ENCODE results near the gene COA8. TPM values are rescaled to one million over a fixed set of nuclear protein-coding genes. Genes with fewer than 3 reads are reported as not detected.

Gene COA8
- total and polyA plus RNA-seq, 4 donors, result 30.6 to 59.8 (median 39.5) TPM

DNA sequence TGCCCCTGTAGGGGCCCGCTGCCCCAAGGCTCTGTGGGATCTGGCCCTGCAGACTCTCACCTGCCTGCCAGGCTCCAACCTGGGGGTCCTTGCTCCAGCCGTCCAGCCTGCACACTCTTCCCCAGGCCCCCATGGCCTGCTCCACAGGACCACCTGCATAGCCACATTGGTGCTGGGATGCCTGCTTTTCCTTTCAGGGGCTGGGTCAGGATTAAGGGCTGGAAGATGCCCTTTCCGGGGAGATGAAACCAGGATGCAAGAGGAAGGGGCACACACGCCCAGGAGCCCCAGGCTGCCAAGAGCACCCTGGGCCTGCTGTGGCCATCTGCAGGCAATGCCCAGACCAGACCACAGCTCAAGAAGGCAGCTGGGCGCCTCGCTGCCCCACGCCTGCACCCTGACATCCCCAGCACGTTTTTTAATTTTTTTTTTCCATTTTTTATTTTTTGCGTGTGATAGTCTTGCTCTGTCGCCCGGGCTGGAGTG, 15.3 kb upstream of the COA8 start:
- TF ChIP-seq, protein P1, sequence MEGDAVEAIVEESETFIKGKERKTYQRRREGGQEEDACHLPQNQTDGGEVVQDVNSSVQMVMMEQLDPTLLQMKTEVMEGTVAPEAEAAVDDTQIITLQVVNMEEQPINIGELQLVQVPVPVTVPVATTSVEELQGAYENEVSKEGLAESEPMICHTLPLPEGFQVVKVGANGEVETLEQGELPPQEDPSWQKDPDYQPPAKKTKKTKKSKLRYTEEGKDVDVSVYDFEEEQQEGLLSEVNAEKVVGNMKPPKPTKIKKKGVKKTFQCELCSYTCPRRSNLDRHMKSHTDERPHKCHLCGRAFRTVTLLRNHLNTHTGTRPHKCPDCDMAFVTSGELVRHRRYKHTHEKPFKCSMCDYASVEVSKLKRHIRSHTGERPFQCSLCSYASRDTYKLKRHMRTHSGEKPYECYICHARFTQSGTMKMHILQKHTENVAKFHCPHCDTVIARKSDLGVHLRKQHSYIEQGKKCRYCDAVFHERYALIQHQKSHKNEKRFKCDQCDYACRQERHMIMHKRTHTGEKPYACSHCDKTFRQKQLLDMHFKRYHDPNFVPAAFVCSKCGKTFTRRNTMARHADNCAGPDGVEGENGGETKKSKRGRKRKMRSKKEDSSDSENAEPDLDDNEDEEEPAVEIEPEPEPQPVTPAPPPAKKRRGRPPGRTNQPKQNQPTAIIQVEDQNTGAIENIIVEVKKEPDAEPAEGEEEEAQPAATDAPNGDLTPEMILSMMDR (IDR thresholded peaks at IDR 0.05; ENCODE audit: control extremely low read depth, extremely low read depth), result no peak
- no peak overlapping the region for H3K4me3 ChIP-seq
- DNase-seq (no peak), ATAC-seq (ENCODE audit: insufficient read depth, low FRiP score) (no peak)
- WGBS, 2 donors, result 89 to 91% methylated on average over 11 of the region's 11 CpGs
- no peak overlapping the region for H3K9ac ChIP-seq (ENCODE audit: insufficient read depth in 1 of 2, low read length in 2 of 2)
- no peak overlapping the region for H3K27ac ChIP-seq (ENCODE audit: low read depth in 1 of 2, low read length in 1 of 2)
- no peaks in the 10 kb centered on the region for H3K9me3 ChIP-seq (ENCODE audit: control insufficient read depth in 4 of 4, insufficient read depth in 3 of 4, low read length in 3 of 4)
- H3K36me3 ChIP-seq (ENCODE audit: control insufficient read depth in 4 of 4, insufficient read depth in 4 of 4, low read length in 4 of 4), result no peaks in the 10 kb centered on the region
- H3K27me3 ChIP-seq (ENCODE audit: control insufficient read depth in 3 of 3, insufficient read depth in 3 of 3, low read length in 2 of 3), result no peaks in the 10 kb centered on the region
- peaks cover 0 to 29% (median 28%) of the 10 kb centered on the region in 5 donors for H3K4me1 ChIP-seq (ENCODE audit: control insufficient read depth in 5 of 5, insufficient read depth in 5 of 5, low read length in 5 of 5)

DNA sequence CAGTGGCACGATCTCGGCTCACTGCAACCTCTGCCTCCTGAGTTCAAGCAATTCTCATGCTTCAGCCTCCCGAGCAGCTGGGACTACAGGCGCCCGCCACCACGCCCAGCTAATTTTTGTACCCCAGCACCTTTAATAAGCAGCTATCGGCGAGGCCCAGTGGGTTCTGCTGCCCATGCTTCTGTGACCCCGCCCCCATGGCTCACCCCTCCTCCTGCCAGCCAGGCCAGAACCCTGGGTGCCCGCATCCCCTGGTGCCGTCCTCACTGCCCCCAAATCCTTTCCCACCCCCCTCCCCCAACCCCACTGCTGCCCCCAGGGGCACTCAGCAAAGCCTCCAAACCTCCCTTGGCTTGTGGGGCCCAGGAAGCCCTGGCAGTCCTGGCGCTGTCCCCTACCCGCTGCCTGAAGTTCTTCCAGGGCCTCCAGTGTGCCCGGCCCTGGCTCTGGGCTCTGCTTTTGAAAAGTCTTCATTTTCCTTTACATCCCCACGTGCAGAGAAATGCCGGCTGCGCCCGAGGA, 14.8 kb upstream of the COA8 start:
- WGBS, 2 donors, result 91 to 92% methylated on average over 18 of the region's 18 CpGs
- Histone ChIP-seq H3K4me1 (ENCODE audit: control insufficient read depth in 5 of 5, insufficient read depth in 5 of 5, low read length in 5 of 5) (peaks cover 0 to 31% (median 23%) of the 10 kb centered on the region in 5 donors), H3K9ac (ENCODE audit: insufficient read depth in 1 of 2, low read length in 2 of 2) (no peak overlapping the region), H3K27me3 (ENCODE audit: control insufficient read depth in 3 of 3, insufficient read depth in 3 of 3, low read length in 2 of 3) (no peaks in the 10 kb centered on the region), H3K36me3 (ENCODE audit: control insufficient read depth in 4 of 4, insufficient read depth in 4 of 4, low read length in 4 of 4) (no peaks in the 10 kb centered on the region), H3K4me3 (no peak overlapping the region), H3K27ac (ENCODE audit: low read depth in 1 of 2, low read length in 1 of 2) (no peak overlapping the region), H3K9me3 (ENCODE audit: control insufficient read depth in 4 of 4, insufficient read depth in 3 of 4, low read length in 3 of 4) (no peaks in the 10 kb centered on the region)
- no peak for ATAC-seq (ENCODE audit: insufficient read depth, low FRiP score)
- TF ChIP-seq, protein P1 (IDR thresholded peaks at IDR 0.05; ENCODE audit: control extremely low read depth, extremely low read depth), result no peak
- no peak for DNase-seq

DNA sequence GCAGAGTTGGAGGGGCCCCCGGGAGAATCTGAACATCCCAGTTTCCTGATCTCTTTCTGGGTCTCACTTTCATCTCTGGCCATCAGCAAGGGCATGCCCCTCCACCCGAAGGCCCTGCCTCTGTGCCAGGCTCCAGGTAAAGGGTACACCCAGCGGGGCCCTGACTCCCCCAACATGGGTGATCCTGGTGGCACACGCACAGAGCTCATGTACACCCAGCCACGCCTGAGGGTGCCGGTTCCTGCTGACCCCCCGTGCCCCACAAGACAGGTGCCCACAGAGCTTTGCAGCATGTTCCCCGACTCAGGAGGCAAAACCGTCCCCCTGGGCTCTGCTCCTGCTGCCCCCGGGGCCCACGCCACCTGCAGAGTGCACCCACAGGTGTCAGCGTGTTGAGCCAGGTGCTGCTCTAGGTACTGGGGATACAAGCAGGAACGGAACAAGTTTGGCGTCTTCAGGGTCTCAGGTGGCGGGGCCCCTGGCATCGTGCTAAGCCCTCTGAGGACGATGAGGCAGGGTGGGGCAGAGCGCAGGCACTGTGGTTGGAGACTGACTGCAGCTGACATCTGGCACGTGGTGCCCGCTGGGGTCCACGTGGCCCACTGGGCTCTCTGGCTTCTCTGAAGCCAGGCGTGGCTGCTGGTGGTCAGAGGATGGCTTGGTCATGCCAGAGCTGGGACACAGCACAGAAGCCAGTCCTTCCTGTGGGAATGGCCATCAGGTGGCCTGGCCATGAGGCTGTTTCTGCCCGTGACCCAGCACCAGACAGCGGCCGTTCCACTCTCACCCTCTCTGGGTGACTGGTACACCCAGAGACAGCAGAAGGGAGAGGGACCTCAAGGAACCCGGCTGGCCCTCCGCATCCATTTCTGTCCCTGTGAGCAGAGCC, 14.1 kb upstream of the COA8 start:
- H3K36me3 ChIP-seq (ENCODE audit: control insufficient read depth in 4 of 4, insufficient read depth in 4 of 4, low read length in 4 of 4), result no peaks in the 10 kb centered on the region
- no peak overlapping the region for H3K9ac ChIP-seq (ENCODE audit: insufficient read depth in 1 of 2, low read length in 2 of 2)
- no peaks in the 10 kb centered on the region for H3K27me3 ChIP-seq (ENCODE audit: control insufficient read depth in 3 of 3, insufficient read depth in 3 of 3, low read length in 2 of 3)
- no peaks in the 10 kb centered on the region for H3K9me3 ChIP-seq (ENCODE audit: control insufficient read depth in 4 of 4, insufficient read depth in 3 of 4, low read length in 3 of 4)
- peaks cover 0 to 24% (median 16%) of the 10 kb centered on the region in 5 donors for H3K4me1 ChIP-seq (ENCODE audit: control insufficient read depth in 5 of 5, insufficient read depth in 5 of 5, low read length in 5 of 5)
- ATAC-seq (ENCODE audit: insufficient read depth, low FRiP score) (no peak), DNase-seq (no peak)
- TF ChIP-seq, protein P1 (IDR thresholded peaks at IDR 0.05; ENCODE audit: control extremely low read depth, extremely low read depth), result no peak
- 92 to 97% methylated on average over 27 of the region's 27 CpGs for WGBS, 2 donors
- no peak overlapping the region for H3K27ac ChIP-seq (ENCODE audit: low read depth in 1 of 2, low read length in 1 of 2)
- H3K4me3 ChIP-seq, result no peak overlapping the region

Measured in lung (tissue), 12 donors.